A673 (cell line): Measurements from ENCODE around the gene JKAMP. TPM values are rescaled to one million over a fixed set of nuclear protein-coding genes. Genes with fewer than 3 reads are reported as not detected.

Source experiments
- BruUV-seq: library from RNA; stranded (reverse); fragments of 400-500 nt; replicated peaks from 2 replicates; lab custom pipeline; 2021; lab: Mats Ljungman, UMichigan
- CTCF ChIA-PET: fragments of 300-600 bp; sonication (Branson Sonifier 250); formaldehyde crosslinking; loops from one replicate; lab custom pipeline; 2022; ENCODE audit warnings: antibody characterized with exemption; lab: Charles Lee
- POLR2A ChIA-PET: fragments of 300-600 bp; sonication (Branson Sonifier 250); formaldehyde crosslinking; loops from one replicate; lab custom pipeline; 2022; ENCODE audit warnings: antibody characterized with exemption; ENCODE audit not compliant: low non-redundant PET; lab: Charles Lee
- DNase-seq: peaks from one replicate; pipeline ENCODE4 v3.0.0-alpha.2; 2015; ENCODE audit warnings: low spot score
- H3K27ac ChIP-seq: fragments of 200-600 bp; sonication (generic); 2 replicates; pipeline ENCODE4 v1.5.1; 2016; ENCODE audit warnings: mixed run types, low read depth, mild to moderate bottlenecking, mixed read lengths, antibody characterized with exemption, low read length; ENCODE audit not compliant: poor library complexity, severe bottlenecking
- H3K27me3 ChIP-seq: fragments of 200-600 bp; sonication (generic); replicated peaks from 2 replicates; pipeline ENCODE4 v1.6.1; 2017; ENCODE audit warnings: mixed run types, low read depth, mild to moderate bottlenecking, mixed read lengths, antibody characterized with exemption, low read length; ENCODE audit not compliant: insufficient read depth, poor library complexity
- H3K36me3 ChIP-seq: fragments of 200-600 bp; sonication (generic); 2 replicates; pipeline ENCODE4 v1.6.1; 2016; ENCODE audit warnings: mixed run types, mild to moderate bottlenecking, mixed read lengths, antibody characterized with exemption, low read length; ENCODE audit not compliant: insufficient read depth, poor library complexity, severe bottlenecking
- H3K4me1 ChIP-seq: fragments of 200-600 bp; sonication (generic); 2 replicates; pipeline ENCODE4 v1.6.1; 2017; ENCODE audit warnings: mixed run types, mild to moderate bottlenecking, mixed read lengths, antibody characterized with exemption, low read length; ENCODE audit not compliant: insufficient read depth, poor library complexity, severe bottlenecking
- H3K4me3 ChIP-seq: fragments of 200-600 bp; sonication (generic); 2 replicates; pipeline ENCODE4 v1.5.1; 2016; ENCODE audit warnings: low read depth, mixed run types, mild to moderate bottlenecking, mixed read lengths, low read length; ENCODE audit not compliant: poor library complexity, severe bottlenecking
- H3K9me3 ChIP-seq: fragments of 200-600 bp; sonication (generic); 2 replicates; pipeline ENCODE4 v1.6.1; 2016; ENCODE audit warnings: mixed run types, low read depth, mild to moderate bottlenecking, mixed read lengths, antibody characterized with exemption, low read length; ENCODE audit not compliant: poor library complexity, severe bottlenecking
- EZH2 ChIP-seq: fragments of 200-600 bp; sonication (generic); IDR thresholded peaks from 2 replicates; pipeline ENCODE4 v1.6.1; 2017; ENCODE audit warnings: borderline replicate concordance, low read depth, mild to moderate bottlenecking, mixed read lengths, antibody characterized with exemption, low read length; ENCODE audit not compliant: poor library complexity, severe bottlenecking
- intact Hi-C: fragments of 100-400 bp; cut with micrococcal nuclease; formaldehyde crosslinking; loops from one replicate; pipeline ENCODE4 v1.10.0; 2022; ENCODE audit not compliant: unreplicated experiment
- total RNA-seq: library from RNA; stranded (reverse); gene quantifications from 2 replicates; pipeline ENCODE4 v1.2.3, GENCODE V29; 2021
- TF ChIP-seq, protein P1 (sequence below): fragments of 300-800, 200-600 bp; sonication (generic); conservative IDR thresholded peaks from 2 replicates; pipeline ENCODE4 v1.5.1; 2017; ENCODE audit warnings: low read depth, mild to moderate bottlenecking, antibody characterized with exemption, low read length, moderate library complexity, mixed read lengths

The JKAMP gene
- total RNA-seq, 1 experiment from 2014 or later: 51.6 TPM

DNA sequence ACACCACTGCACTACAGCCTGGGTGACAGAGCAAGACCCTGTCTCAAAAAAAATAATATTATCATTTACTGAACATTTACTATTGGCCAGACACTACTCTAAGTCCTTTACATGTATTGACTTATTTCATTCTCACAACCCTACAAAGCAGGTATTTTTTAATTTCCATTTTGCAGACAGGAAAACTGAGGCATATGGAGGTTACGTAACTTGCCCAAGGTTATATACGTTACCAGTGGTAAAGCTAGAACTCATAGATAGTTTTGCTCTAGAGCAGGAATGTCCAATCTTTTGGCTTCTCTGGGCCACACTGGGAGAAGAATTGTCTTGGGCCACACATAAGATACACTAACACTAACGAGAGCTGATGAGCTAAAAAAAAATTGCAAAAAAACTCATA, 5.8 kb upstream of the JKAMP start:
- Histone ChIP-seq H3K27ac (no peak overlapping the region), H3K27me3 (no peaks in the 10 kb centered on the region), H3K9me3 (no peaks in the 10 kb centered on the region), H3K36me3 (peaks cover 52% of the 10 kb centered on the region), H3K4me1 (peaks cover 27% of the 10 kb centered on the region), H3K4me3 (no peak overlapping the region)
- POLR2A ChIA-PET: no interaction called here
- DNase-seq: no peak
- CTCF ChIA-PET: no interaction called here
- intact Hi-C loops: no loop called here
- TF ChIP-seq, protein P1, sequence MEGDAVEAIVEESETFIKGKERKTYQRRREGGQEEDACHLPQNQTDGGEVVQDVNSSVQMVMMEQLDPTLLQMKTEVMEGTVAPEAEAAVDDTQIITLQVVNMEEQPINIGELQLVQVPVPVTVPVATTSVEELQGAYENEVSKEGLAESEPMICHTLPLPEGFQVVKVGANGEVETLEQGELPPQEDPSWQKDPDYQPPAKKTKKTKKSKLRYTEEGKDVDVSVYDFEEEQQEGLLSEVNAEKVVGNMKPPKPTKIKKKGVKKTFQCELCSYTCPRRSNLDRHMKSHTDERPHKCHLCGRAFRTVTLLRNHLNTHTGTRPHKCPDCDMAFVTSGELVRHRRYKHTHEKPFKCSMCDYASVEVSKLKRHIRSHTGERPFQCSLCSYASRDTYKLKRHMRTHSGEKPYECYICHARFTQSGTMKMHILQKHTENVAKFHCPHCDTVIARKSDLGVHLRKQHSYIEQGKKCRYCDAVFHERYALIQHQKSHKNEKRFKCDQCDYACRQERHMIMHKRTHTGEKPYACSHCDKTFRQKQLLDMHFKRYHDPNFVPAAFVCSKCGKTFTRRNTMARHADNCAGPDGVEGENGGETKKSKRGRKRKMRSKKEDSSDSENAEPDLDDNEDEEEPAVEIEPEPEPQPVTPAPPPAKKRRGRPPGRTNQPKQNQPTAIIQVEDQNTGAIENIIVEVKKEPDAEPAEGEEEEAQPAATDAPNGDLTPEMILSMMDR: no peak
- TF ChIP-seq EZH2: no peak
- no TSS peak for BruUV-seq

- peaks cover 20% of the 10 kb centered on the region for H3K4me1 ChIP-seq
- DNase-seq: no peak
- no peak for TF ChIP-seq EZH2
- TF ChIP-seq, protein P1: no peak
- peaks cover 37% of the 10 kb centered on the region for H3K36me3 ChIP-seq
- no peaks in the 10 kb centered on the region for H3K9me3 ChIP-seq
- no peak overlapping the region for H3K4me3 ChIP-seq
- ChIA-PET CTCF (no interaction called here), POLR2A (no interaction called here)
- no peaks in the 10 kb centered on the region for H3K27me3 ChIP-seq
- intact Hi-C loops: no loop called here
- no peak overlapping the region for H3K27ac ChIP-seq
- no TSS peak for BruUV-seq
These were observed 4.2 kb upstream of the JKAMP start for GRCh38 chr14:59480166-59480565.

DNA sequence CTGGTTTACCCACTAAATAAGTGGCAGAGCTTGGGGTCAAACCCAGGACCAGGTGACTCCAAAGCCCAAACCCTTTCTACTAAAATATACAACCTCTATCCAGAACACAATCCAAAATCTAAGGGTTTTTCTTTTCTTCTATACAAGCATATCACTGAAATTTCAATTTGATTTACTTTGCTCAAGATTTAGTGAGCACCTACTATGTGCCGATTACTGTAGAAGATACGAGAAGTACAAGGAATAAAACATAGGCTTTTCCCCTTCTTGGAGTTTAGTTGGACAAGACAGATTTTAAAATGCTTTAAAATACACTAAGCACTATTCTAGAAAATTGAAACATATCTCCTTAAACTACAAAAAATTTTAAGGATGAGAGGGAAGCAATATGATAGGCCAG, 2.9 kb upstream of the JKAMP start:
- BruUV-seq: no TSS peak
- H3K27ac ChIP-seq: no peak overlapping the region
- ChIA-PET POLR2A (no interaction called here), CTCF (no interaction called here)
- no peak for DNase-seq
- no peak for TF ChIP-seq EZH2
- TF ChIP-seq, protein P1: no peak
- H3K4me3 ChIP-seq: peak overlapping the region; percentile 84
- H3K36me3 ChIP-seq: peaks cover 24% of the 10 kb centered on the region
- intact Hi-C loops: no loop called here
- no peaks in the 10 kb centered on the region for H3K9me3 ChIP-seq
- peaks cover 20% of the 10 kb centered on the region for H3K4me1 ChIP-seq
- H3K27me3 ChIP-seq: no peaks in the 10 kb centered on the region
